Adrenal gland (tissue), 5 donors: ENCODE data around the gene THSD4.

ENCODE experiments used
- POLR2A ChIP-seq, 2 donors: fragments of 450-650 bp; IDR thresholded peaks; one replicate each; pipeline ENCODE4 v1.6.1; 2017; ENCODE audit warnings: antibody characterized with exemption in 2 of 2, mild to moderate bottlenecking in 2 of 2, moderate library complexity in 1 of 2
- TF ChIP-seq, protein P1 (sequence below), 6 experiments: fragments of 450-650 bp in 4 of 6; fragments of 200-600 bp in 2 of 6; sonication (generic) in 1 of 6; IDR thresholded peaks; 1 replicate in 5 of 6; 2 replicates in 1 of 6; pipeline versions ENCODE4 v1.5.1 to v1.8.0; 2016 to 2021; ENCODE audit warnings: antibody characterized with exemption in 6 of 6, mild to moderate bottlenecking in 2 of 6, moderate library complexity in 1 of 6
- donor health status: DM: no; HTN: no; CAD: no.

DNA sequence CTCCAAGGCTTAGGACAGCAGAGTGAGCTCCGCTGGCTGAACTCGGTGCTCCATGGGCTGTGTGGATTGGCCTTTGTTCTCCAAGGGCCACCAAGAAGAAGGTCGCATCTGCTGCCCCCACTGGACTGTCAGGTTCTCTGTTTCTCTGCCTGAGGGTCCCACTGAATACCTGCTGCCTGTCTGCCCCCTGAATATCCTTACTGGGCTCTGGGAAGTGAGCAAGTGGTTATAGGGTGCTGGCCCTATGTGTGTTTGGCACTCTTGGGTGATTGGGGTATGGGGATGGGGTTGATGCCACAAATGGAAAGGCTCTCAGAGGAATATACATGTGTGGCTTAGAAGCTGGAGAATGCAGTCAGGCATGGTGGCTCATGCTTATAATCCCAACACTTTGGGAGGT is 82.3 kb downstream of the THSD4 start:
- TF ChIP-seq, protein P1, sequence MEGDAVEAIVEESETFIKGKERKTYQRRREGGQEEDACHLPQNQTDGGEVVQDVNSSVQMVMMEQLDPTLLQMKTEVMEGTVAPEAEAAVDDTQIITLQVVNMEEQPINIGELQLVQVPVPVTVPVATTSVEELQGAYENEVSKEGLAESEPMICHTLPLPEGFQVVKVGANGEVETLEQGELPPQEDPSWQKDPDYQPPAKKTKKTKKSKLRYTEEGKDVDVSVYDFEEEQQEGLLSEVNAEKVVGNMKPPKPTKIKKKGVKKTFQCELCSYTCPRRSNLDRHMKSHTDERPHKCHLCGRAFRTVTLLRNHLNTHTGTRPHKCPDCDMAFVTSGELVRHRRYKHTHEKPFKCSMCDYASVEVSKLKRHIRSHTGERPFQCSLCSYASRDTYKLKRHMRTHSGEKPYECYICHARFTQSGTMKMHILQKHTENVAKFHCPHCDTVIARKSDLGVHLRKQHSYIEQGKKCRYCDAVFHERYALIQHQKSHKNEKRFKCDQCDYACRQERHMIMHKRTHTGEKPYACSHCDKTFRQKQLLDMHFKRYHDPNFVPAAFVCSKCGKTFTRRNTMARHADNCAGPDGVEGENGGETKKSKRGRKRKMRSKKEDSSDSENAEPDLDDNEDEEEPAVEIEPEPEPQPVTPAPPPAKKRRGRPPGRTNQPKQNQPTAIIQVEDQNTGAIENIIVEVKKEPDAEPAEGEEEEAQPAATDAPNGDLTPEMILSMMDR (IDR thresholded peaks at IDR 0.05) = no peak
- no peak for TF ChIP-seq POLR2A (IDR thresholded peaks at IDR 0.05)
